GM06990 (cell line): Measurements from ENCODE around the gene NKIRAS1.
"Not testable (repeated sequence)": the region's sequence is repeated elsewhere in the genome, so short reads cannot be mapped to it uniquely, and the experiment has no call there.

Experiments used
- DNase-seq: peaks from one replicate; pipeline ENCODE4 v3.0.0-alpha.2; 2011; ENCODE audit not compliant: insufficient read length; ENCODE audit errors: extremely low read depth
- H3K27me3 ChIP-seq: replicated peaks from 2 replicates; pipeline ENCODE4 v1.6.0; 2011; ENCODE audit warnings: low read length; ENCODE audit not compliant: control insufficient read depth, insufficient read depth
- H3K36me3 ChIP-seq: 2 replicates; pipeline ENCODE4 v1.5.1; 2011; ENCODE audit warnings: low read length; ENCODE audit not compliant: control insufficient read depth, insufficient read depth
- H3K4me3 ChIP-seq: replicated peaks from 2 replicates; pipeline ENCODE4 v1.5.1; 2011; ENCODE audit warnings: low read depth, mild to moderate bottlenecking, control low read depth, low read length
- TF ChIP-seq, protein P1 (sequence below): IDR thresholded peaks from 2 replicates; pipeline ENCODE4 v1.5.1; 2011; ENCODE audit warnings: low read length, control low read depth, mild to moderate bottlenecking, inconsistent platforms; ENCODE audit not compliant: insufficient read depth, poor library complexity, severe bottlenecking

Gene NKIRAS1

DNA sequence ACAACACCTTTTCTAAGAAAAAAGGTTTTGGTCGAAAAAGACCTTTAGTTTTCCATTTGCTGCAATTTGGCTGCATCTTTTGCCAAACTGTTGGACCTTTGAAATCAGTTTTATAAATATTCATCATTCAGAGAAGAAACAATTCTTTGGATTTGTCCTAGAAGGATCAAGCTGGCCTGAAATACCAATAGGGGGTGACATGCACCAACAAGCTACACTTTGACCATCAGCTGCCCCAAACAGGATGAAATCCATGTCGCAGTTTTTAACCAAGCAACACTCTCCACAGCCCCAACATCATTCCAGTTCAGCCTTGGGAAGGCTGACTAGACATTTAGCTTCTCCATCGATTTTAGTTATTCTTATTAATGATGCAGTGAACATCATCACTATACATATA is 9.9 kb upstream of the NKIRAS1 start:
- H3K4me3 ChIP-seq, result no peak overlapping the region
- H3K27me3 ChIP-seq, result no peaks in the 10 kb centered on the region
- TF ChIP-seq, protein P1, sequence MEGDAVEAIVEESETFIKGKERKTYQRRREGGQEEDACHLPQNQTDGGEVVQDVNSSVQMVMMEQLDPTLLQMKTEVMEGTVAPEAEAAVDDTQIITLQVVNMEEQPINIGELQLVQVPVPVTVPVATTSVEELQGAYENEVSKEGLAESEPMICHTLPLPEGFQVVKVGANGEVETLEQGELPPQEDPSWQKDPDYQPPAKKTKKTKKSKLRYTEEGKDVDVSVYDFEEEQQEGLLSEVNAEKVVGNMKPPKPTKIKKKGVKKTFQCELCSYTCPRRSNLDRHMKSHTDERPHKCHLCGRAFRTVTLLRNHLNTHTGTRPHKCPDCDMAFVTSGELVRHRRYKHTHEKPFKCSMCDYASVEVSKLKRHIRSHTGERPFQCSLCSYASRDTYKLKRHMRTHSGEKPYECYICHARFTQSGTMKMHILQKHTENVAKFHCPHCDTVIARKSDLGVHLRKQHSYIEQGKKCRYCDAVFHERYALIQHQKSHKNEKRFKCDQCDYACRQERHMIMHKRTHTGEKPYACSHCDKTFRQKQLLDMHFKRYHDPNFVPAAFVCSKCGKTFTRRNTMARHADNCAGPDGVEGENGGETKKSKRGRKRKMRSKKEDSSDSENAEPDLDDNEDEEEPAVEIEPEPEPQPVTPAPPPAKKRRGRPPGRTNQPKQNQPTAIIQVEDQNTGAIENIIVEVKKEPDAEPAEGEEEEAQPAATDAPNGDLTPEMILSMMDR, result no peak
- no peak for DNase-seq
- no peaks in the 10 kb centered on the region for H3K36me3 ChIP-seq

- Histone ChIP-seq H3K36me3 (no peaks in the 10 kb centered on the region), H3K27me3 (no peaks in the 10 kb centered on the region), H3K4me3 (no peak overlapping the region)
- no peak for DNase-seq
- TF ChIP-seq, protein P1, result no peak
Observed at GRCh38 chr3:23926246-23926645, 9.5 kb upstream of the NKIRAS1 start.

GRCh38 chr3:23923786-23924185 is 7.0 kb upstream of the NKIRAS1 start:
- DNase-seq, result no peak
- peaks cover 6% of the 10 kb centered on the region for H3K36me3 ChIP-seq
- H3K27me3 ChIP-seq, result no peaks in the 10 kb centered on the region
- H3K4me3 ChIP-seq, result no peak overlapping the region
- TF ChIP-seq, protein P1, result no peak

DNA sequence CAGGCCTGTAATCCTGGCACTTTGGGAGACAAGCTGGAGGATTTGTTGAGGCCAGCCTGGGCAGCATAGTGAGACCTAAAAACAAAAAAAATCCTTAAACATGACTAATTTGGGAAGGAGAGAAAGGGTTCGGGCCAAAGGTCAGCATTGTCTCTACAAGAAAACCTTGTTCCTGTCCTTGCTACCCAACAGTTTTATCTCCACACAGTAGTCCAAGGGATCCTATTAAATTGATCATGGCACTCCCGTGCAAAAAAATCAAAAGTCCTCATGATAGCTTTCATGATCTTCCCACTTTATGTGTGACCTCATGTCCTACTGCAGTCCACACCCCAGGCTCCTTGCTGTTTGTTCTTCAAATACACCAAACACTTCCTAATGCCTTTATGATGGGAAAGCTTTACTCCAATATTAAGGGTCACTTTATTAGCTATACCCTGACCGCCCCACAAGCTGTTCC is 4.3 kb upstream of the NKIRAS1 start:
- no peaks in the 10 kb centered on the region for H3K27me3 ChIP-seq
- H3K36me3 ChIP-seq, result peaks cover 7% of the 10 kb centered on the region
- no peak for DNase-seq
- no peak overlapping the region for H3K4me3 ChIP-seq
- TF ChIP-seq, protein P1, result no peak

- TF ChIP-seq, protein P1, result no peak
- Histone ChIP-seq H3K4me3 (no peak overlapping the region), H3K27me3 (no peaks in the 10 kb centered on the region), H3K36me3 (peaks cover 7% of the 10 kb centered on the region)
- DNase-seq, result no peak
Observed at GRCh38 chr3:23920151-23920655, 3.4 kb upstream of the NKIRAS1 start.

- H3K27me3 ChIP-seq, result no peaks in the 10 kb centered on the region
- TF ChIP-seq, protein P1, result no peak
- peaks cover 7% of the 10 kb centered on the region for H3K36me3 ChIP-seq
- DNase-seq, result no peak
- H3K4me3 ChIP-seq, result no peak overlapping the region
Observed at GRCh38 chr3:23919628-23920027, 2.8 kb upstream of the NKIRAS1 start.

GRCh38 chr3:23918331-23918730 is 1.5 kb upstream of the NKIRAS1 start:
- H3K27me3 ChIP-seq, H3K36me3 ChIP-seq, DNase-seq: not testable (repeated sequence)
- H3K4me3 ChIP-seq, result peak overlapping the region; percentile 98

GRCh38 chr3:23917679-23918303 is 1.0 kb upstream of the NKIRAS1 start:
- H3K4me3 ChIP-seq, result peak overlapping the region; percentile 98
- H3K36me3 ChIP-seq, DNase-seq, H3K27me3 ChIP-seq: not testable (repeated sequence)
